NCI-H1417 (cell line): ENCODE results near the gene MAML2.

ENCODE experiments used
- DNase-seq, 3 experiments: peaks; one replicate each; lab custom pipeline; 2025; lab: John Stamatoyannopoulos, UW

Gene MAML2

DNA sequence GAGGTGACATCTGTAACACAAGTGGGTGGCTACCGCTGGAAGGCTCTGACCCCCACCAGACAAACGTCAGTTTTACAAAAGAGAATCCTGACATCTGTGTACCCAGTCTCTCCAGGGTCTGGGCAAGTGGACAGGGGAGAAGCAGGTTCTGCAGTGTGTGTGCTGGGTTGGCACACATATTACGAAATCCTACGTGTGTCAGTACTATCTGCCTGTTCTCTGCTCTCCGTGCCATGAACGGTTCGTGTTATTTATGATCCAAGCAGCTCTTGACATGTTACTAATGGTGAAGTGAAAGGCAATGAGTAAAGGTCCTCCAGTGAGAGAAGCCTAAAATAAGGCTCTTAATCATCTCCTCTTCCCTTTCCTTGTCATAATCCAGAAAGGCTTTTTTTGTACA is 217.6 kb downstream of the MAML2 start:
- DNase-seq = no peak

DNA sequence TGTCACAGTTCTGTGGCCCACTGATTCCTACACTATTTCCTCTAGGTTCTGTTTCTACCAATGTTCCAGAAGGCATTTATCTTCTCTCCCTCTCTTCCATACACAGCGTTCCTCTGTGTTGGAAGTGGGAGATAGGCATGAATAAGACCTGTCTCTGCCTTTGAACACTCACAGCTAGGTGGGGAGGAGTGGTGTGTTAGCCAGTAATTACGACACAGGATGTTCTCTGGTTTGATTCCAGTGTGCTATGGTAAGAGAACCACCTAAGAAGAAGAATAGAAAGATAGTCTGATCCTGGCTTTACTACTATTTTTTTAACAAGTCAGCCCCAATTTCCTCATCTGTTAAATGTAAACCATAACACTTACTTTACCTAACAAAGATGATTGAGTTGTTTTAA is 218.8 kb downstream of the MAML2 start:
- no peak for DNase-seq

DNA sequence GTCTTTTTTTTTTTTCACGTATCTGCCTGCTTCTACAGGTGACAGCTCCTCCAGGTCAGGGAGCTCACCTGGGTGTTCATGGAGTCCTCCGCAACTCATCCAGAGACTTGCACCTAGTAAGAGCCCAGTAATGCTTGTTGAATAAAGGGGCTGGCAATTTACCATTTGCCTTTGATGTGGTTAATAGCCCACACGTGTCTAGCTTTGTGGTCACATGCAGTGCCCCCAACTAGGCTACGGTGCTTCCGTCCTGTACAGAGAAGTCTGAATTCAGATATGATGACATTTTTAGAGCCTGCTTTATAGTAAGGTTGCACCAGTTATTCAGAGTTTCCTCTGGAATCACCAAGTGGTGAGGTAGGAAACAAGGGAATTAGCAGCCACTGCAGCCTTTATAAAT is 219.7 kb downstream of the MAML2 start:
- no peak for DNase-seq

DNA sequence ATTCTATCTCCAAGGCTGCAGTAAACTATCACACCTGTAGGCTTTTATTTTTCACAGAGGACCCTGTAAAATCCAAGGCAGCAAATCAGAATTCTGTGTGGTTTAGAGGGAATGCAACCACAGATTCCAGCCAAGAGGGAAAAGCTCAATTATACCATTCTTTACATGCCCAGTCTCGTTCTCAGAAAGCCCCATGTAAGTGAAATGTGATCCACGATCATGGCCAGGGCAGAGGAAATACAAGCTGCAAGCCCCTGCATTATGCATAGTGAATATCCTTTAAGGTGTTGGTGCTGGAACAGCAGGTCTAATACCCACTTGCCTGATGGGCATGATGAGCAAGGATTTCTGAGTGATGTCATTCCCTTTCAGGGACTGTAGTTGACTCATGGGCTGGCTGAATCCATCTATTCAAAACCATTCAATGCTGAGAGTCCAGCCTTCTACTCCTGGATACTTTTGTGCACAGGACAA is 220.4 kb downstream of the MAML2 start:
- peak in 2 of 3 experiments; percentile 15 to 55 for DNase-seq

GRCh38 chr11:96119211-96119610 is 223.8 kb downstream of the MAML2 start:
- DNase-seq = no peak

GRCh38 chr11:96116376-96116775 is 226.6 kb downstream of the MAML2 start:
- DNase-seq = no peak

- peak in 2 of 3 experiments; percentile 11 to 33 for DNase-seq
These were observed 228.6 kb downstream of the MAML2 start for GRCh38 chr11:96114178-96115064.

DNA sequence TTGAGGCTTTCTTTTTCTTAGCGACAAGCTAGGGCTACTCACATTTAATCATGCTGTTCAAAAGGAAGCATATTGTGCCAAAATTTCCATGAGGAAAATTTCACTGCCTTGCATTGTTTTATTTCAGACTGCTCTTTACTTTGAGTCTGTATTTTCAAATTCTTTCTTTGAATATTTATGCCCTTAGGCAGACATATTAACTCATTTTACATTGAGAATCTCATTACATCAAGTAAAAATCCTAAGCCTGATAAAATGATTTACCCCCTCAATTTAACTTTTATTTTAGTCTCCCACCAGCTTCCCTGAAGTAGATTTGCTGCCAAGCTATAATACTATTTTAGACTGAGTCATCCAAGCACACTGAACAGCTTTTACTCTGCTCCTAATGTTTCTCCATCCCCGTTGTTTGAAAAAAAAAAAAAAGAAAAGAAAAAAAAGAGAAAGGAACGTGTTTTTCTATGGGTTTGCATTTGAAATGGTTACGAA is 229.8 kb downstream of the MAML2 start:
- no peak for DNase-seq

- no peak for DNase-seq
These were observed 230.5 kb downstream of the MAML2 start for GRCh38 chr11:96112192-96113128.

DNA sequence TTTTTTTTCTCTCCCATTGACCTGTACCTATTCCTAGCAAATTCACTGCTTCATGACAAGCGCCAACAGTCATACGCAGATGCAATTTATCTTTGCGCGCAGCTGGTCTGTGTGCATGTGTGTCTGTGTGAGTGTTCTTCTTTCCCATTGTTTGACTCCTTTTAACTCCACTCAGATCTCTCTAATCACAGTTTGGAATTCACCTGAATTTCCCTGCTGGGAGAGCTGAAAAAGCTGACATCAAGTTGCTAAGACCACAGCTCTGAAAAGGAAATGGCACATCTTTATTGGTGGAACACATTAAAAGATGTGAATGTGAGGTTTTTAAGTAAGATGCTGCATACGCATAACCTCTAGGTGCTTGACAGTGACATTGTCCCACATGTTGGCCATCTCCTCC is 231.7 kb downstream of the MAML2 start:
- peak in 1 of 3 experiments; percentile 49 for DNase-seq

DNA sequence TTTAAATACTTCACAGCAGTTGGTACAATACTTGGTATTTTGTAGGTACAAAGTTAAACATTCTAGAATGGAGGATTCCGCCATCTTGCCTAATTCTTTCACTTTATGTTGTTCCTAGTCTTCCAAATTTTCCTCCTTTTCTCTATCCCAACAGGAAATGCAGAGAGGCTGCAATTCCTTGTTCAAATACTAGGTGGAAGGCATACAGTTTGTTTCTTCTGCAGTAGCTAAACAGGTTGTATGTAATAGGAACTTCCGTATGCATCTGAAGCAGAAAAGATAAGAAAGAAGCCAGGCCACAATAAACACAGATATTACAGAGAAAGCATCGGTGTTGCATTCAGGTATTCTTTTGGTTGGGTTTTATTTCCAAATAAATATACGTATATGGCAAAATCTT is 232.7 kb downstream of the MAML2 start:
- DNase-seq = no peak

DNA sequence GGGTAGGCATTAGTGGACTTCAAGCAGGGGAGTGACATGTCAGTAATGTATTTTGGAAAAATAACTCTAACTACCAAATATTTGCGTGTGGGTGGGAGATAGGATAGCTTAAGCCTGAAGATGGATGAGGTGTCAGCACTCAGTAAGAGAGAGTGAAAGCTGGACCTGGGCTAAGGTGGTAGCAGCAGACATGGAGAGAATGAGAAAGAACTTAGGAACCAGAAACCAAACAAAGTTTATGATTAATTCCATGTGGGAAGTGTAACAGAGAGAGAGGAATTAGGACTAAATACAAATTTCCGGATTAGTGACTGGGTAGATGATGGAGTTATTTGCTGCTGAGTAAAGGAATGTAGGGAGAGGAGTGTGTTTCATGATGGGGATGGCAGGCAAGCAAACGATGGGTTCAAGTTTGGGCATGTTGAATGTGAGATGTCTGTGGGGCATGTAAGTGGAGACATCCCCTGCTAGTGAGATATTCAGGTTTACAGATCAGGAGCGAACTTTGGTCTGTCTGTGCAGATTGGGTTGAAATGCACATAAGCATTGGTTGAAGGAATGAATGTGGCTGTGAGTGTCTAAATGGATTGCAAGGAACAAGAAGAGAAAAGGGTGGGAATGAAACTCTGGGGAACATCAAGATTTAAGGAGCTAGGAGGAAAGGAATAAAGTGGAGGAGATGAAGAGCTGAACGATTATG is 233.5 kb downstream of the MAML2 start:
- DNase-seq = no peak

GRCh38 chr11:96107143-96107824 is 235.7 kb downstream of the MAML2 start:
- peak in 1 of 3 experiments; percentile 49 for DNase-seq

DNA sequence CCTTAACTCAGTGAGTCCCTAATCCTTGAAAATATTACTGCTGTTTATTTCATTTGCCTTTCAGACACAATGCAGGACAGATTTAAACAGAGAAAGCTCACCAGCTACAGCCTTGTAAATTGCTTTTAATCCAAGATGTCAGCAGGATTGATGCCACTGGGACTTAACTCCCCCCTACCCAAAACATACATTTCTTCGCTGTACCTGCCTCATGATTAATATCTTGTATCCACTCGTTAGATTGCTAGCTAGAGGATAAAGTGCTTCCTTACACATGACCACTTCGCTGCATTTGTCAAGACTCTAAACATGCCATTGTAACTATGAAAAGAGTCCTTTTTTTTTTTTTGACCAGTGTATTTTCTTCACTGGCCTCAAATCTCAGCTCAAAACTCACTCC is 236.3 kb downstream of the MAML2 start:
- DNase-seq = no peak

GRCh38 chr11:96105944-96106343 is 237.1 kb downstream of the MAML2 start:
- no peak for DNase-seq

DNA sequence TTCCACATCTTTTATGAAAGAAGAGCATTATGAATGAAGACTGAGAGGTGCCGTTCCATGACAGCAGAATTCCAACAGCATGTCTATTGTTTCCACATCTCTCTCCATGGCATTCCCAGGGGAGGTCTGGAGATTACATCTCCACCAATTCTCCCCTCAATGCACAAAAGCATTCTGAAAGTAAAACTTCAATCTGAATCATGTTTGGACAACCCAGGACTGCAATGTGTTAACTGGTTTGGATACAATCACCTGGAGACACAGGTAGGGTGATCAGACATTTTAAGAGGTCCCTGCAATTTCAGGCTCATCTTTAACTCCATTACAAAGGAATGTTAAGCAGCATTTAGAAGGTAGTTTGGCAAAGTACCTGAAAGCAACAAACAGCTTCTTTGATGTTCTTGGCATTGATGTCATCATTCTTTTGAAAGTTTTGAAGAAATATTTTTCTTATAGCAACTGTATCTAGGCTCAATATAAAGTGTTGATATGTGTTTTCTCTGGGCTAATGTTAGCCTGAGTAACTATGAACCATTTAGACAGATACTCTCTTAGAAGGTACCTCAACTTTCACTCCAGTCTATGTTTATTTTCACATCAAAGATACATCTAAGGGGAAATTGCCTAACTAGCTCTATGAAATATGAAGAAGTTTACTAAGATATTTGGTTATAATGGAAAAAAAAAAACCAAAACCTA is 237.6 kb downstream of the MAML2 start:
- peak in 1 of 3 experiments; percentile 7 for DNase-seq

GRCh38 chr11:96104496-96104895 is 238.5 kb downstream of the MAML2 start:
- no peak for DNase-seq

- DNase-seq = no peak
These were observed 239.3 kb downstream of the MAML2 start for GRCh38 chr11:96103721-96104120.

- no peak for DNase-seq
These were observed 239.9 kb downstream of the MAML2 start for GRCh38 chr11:96103102-96103501.

DNA sequence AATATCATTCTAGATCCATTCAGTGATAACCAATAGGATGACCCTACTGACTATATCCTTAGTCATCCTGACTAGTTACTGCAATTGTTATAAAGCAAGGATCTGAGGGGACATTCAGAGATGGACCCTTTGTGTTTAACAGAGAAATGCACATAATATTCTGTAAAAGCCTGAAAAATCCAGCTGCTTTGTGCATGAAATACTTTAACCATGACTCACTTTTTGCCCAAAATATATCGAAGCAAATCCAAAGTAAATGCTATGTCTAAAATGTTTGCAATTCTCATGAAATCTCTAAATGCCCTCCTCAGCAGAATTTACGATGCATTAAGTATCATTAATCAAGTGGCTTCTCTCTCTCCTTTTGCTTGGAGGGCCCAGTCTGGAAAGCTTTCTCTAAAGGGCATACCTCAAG is 240.3 kb downstream of the MAML2 start:
- DNase-seq = no peak

DNA sequence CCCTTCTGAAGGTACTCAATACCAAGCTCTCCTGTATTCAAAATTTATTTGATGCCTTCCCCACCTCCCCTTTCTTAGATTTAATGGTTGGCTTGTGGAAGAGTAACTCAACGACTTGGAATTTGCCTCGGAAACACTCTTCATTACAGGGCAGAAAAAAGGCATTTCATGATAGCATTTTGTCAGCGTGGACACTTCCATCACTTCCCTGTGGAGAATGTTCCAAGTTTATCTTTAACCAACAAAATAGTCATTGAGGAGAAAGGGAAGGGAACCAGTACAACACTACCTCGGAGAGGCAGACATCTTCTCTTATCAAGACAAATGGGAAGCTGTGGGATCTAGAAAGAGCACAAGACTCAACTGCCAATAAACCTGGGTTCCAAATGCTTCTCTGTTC is 241.8 kb downstream of the MAML2 start:
- DNase-seq = no peak
